T1000 (cell line): ENCODE measurements around the gene ANP32B.

ENCODE experiments used
- DNase-seq: peaks from one replicate; lab custom pipeline; 2025; ENCODE audit warnings: mixed read lengths; lab: John Stamatoyannopoulos, UW

Gene ANP32B

DNA sequence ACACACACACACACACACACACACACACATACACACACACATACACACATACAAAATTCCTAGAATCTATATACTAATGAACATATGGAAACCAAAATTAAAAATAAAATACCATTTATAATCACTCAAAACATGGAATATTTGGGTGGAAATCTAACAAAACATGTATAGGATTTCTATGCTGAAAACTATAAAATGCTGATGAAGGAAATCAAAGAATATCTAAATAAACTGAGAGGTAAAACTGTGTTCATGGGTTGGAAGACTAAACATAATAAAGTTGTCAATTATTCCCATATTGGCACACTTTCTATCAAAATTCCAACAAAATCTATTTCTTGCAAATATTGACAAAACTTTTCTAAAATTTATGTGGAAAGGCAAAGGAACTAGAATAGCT lies 48.0 kb downstream of the ANP32B start:
- DNase-seq = no peak

GRCh38 chr9:98031935-98032334 lies 48.8 kb downstream of the ANP32B start:
- DNase-seq = no peak

DNA sequence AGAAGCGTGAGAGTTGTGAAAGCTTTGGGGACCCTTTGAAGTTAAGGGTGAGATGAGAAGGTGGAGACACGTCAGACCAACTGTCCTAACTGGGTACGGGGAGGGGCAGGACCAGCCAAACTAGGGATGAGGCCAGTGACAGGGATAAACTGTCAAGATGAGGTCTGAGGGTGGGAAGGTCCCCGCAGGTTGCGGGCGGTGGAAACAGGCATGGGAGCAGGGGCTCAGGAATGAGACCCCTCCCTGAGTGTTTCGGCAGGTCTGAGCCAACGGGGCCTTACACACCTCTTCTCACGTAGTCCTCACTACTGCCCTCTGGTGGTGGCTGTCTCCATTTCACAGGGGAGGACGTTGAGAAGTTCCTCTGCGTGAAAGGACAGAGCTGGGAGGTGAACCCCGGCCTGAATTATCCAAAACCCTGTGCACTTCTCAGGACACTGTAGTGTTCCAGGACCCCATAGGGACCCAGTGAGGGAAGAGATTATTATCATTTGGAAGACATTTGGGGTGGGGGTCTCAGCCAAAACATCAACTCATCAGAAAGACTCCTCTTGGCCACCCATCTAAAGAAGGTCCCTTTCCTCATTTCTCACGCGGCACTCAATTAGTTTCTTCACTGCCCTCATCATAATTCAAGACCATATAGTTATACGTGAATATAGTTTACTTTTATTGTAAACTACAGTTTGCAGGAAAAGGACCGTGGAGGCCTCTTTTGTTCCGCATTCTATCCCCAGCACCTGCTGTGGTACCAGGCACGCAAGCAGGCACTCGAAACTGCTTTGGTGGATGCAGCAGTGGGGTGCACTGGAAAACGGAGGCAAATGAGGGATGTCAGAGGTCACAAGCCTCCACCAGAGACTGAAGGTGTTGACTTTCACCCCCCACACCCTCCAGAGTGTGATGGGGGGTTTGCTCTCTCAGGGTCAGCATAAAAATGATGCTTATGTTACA lies 51.7 kb downstream of the ANP32B start:
- no peak for DNase-seq

GRCh38 chr9:98037357-98037756 lies 54.2 kb downstream of the ANP32B start:
- DNase-seq = no peak

GRCh38 chr9:98038958-98039357 lies 55.8 kb downstream of the ANP32B start:
- no peak for DNase-seq

GRCh38 chr9:98039607-98040017 lies 56.5 kb downstream of the ANP32B start:
- DNase-seq = no peak

- DNase-seq = no peak
These were observed 57.1 kb downstream of the ANP32B start for GRCh38 chr9:98040212-98040611.

DNA sequence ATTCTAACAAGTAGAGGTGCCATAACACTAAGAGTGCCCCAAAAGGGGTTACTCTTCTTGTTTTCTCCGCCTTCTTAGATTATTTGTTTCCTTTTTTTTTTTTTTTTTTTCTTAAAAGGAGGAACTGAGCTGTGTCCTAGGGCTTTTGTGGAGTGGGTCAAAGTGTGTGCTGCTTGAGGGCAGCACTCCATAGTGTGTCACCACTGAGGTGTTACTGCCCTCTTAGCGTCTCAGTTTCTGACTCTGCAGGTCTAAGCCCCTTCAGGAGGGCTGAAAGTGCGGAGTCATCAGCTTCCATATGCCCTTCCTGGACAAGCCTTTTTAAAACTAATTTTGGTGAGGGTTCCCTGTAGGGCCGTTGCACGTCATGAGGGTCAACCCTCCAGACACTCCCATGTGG lies 60.8 kb downstream of the ANP32B start:
- DNase-seq = no peak

DNA sequence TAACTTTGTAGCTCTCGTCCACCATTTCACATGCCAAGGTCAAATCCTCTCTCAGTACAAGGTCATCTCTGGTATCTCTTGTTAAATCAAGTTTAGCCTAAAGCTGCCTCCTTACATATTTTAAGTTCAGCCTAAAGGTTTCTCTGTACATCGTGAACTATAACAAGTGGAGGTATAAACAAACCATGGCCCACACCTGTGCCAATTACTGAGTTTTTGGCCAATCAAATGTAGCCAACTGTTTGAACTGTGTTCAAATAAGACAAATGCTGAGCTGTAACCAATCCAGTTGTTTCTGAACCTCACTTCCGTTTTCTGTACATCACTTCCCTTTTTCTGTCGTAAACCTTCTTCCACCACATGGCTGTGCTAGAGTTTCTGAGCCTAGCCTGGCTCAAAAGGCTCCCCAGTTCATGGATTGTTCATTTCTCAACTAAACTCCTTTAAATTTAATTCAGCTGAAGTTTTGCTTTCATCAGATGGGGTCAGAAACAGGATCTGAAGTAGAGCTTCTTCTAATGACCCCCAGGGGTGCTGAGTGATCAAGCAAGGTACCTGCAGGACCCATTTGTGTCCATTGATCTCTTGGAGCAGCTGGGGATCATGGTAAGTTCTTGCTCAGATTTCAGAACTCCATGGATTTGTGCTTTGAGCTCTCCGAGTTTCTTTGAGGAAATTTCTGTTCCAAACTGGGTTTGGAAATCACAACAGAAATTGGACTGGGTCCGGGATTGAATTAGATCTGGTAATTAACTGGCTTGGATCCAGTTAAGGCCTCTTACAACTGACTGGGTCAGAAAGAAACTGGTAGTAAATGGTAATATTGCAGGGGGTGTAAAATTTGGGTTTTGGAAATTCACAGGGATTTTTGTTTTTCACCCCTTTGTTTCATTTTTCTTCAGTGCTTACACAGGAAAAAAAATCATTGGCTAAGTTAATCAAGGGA lies 62.4 kb downstream of the ANP32B start:
- DNase-seq = no peak

DNA sequence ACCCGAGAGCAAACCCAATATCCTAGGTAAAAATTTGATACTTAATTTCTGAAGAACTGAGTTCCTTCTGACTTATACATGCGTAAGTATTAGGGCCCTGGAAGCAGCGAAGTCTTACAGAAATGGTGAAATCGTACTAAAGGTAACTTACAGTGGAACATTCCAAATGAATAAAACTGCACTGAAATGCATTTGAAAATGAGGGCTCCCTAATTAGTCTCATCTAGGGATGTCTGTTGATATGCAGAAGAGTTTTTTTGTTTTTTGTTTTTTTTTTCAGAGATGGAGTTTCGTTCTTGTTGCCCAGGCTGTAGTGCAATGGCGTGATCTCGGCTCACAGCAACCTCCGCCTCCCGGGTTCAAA lies 63.0 kb downstream of the ANP32B start:
- DNase-seq = no peak

- no peak for DNase-seq
These were observed 63.9 kb downstream of the ANP32B start for GRCh38 chr9:98047002-98047401.

GRCh38 chr9:98049288-98050072 lies 66.3 kb downstream of the ANP32B start:
- no peak for DNase-seq

- DNase-seq = no peak
These were observed 67.2 kb downstream of the ANP32B start for GRCh38 chr9:98050351-98050750.

- DNase-seq = no peak
These were observed 71.3 kb downstream of the ANP32B start for GRCh38 chr9:98054376-98054951.

GRCh38 chr9:98056269-98057137 lies 73.4 kb downstream of the ANP32B start, which contains the start of gene NANS:
TSS of gene NANS (plus strand) at chr9:98056732. CDS start at chr9:98056809, 77 bp downstream.
- DNase-seq = peak; percentile 91

- DNase-seq = no peak
These were observed 74.1 kb downstream of the ANP32B start for GRCh38 chr9:98057138-98057799.

- no peak for DNase-seq
These were observed 79.0 kb downstream of the ANP32B start for GRCh38 chr9:98062161-98062560.

DNA sequence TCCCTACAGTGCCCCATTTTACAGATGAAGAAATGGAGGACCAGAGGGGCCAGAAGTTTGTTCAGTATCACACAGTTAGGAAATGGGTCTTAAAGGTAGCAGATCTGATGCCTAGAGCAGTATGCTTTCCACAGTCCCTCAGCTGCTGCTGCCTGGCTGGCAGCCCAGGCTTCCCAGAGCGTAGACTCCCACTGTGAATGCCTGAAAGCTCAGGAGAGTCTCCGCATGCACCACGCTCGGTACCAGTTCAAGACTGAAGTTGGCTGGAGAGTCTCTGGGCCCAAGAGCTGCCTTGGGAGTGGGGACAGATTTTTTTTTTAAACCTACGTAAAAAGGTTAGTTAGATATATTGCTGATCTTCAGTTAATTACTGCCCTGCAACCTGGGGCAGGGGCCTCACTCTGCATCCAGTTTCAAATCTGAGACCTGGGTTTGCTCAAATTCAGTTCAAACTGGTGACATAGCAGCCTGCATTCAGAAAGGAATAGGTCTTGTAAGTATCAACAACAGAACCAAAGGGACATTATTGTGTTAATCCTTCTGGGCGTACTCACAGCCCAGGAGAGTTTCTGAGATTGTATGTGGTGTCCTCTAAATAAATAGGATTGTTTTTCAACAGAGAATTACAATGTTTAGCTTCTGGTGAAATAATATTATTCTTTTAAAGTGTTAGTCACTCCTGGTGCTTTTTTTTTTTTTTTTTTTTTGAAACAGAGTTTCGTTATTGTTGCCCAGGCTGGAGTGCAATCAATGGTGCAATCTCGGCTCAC lies 81.7 kb downstream of the ANP32B start:
- no peak for DNase-seq
